ENCODE measurements around the gene KIR2DL4.

DNA sequence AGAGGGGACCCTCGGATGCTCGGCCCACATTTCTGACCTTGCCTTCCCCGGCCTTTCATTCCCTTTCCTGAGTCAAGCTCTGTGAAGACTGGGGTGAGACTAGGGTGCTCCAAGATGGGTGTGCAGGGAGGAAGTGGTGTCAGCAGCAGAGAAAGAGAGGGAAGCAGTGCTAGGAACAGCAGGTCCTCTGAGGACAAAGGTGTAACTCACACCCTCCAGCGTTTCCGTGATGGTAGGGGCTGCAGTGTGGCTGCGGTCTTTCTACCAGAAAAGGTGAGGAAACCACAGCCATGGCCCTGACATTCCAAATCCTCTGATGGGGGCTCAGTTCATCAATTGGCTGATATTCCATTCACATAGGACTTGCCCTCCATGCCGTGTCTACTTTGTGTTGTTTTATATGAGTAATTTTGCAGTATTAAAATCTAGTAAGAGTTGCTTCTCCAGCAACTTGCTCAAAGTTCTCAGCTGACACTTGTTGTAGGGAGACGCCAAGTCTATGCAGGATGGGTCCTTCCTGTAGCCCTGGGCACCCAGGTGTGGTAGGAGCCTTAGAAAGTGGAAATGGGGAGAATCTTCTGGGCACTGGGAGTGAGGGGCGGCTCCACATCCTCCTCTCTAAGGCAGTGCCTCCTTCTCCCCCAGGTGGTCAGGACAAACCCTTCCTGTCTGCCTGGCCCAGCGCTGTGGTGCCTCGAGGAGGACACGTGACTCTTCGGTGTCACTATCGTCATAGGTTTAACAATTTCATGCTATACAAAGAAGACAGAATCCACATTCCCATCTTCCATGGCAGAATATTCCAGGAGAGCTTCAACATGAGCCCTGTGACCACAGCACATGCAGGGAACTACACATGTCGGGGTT lies 14.5 kb downstream of the KIR2DL4 start:
- TF ChIP-seq, protein P1, sequence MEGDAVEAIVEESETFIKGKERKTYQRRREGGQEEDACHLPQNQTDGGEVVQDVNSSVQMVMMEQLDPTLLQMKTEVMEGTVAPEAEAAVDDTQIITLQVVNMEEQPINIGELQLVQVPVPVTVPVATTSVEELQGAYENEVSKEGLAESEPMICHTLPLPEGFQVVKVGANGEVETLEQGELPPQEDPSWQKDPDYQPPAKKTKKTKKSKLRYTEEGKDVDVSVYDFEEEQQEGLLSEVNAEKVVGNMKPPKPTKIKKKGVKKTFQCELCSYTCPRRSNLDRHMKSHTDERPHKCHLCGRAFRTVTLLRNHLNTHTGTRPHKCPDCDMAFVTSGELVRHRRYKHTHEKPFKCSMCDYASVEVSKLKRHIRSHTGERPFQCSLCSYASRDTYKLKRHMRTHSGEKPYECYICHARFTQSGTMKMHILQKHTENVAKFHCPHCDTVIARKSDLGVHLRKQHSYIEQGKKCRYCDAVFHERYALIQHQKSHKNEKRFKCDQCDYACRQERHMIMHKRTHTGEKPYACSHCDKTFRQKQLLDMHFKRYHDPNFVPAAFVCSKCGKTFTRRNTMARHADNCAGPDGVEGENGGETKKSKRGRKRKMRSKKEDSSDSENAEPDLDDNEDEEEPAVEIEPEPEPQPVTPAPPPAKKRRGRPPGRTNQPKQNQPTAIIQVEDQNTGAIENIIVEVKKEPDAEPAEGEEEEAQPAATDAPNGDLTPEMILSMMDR (IDR thresholded peaks at IDR 0.05) = no peak
- no peak for TF ChIP-seq POLR2A (IDR thresholded peaks at IDR 0.05)
